ENCODE measurements around the gene COL23A1. TPM values are rescaled to one million over a fixed set of nuclear protein-coding genes. Genes with fewer than 3 reads are reported as not detected.

The COL23A1 gene
- total and polyA plus RNA-seq, 2 of the 13 experiments (the other 11 are each of a cell fraction or from before 2014, with no cell fraction given), result not detected

- Histone ChIP-seq H2AFZ (ENCODE audit: low read length) (no peak overlapping the region), H3K4me1 (ENCODE audit: insufficient read depth, low read length) (0 out of 2 replicates have a peak, but pooled peaks cover 8% of the 10 kb centered on the region), H3K9ac (ENCODE audit: insufficient read depth, low read depth, low read length) (no peak overlapping the region), H3K36me3 (replicated peaks in 1 of 2; ENCODE audit: control insufficient read depth in 1 of 2, insufficient read depth in 2 of 2, low read length in 2 of 2) (no peaks in the 10 kb centered on the region), H3K4me3 (replicated peaks in 1 of 3; ENCODE audit: insufficient read depth in 1 of 3, low read depth in 2 of 3, low read length in 3 of 3) (no peak overlapping the region), H3K9me3 (ENCODE audit: low read length) (no peaks in the 10 kb centered on the region), H3K27ac (ENCODE audit: extremely low read length, insufficient read depth, low read length) (no peak overlapping the region), H3K4me2 (ENCODE audit: low read depth, low read length) (no peak overlapping the region), H3K27me3 (ENCODE audit: control insufficient read depth in 1 of 2, insufficient read depth in 2 of 2, low read length in 2 of 2) (peaks cover 0 to 13% of the 10 kb centered on the region in 2 experiments; a peak in 2 of 5 replicates), H3K79me2 (ENCODE audit: insufficient read depth, low read length) (no peaks in the 10 kb centered on the region), H4K20me1 (ENCODE audit: insufficient read depth, low read length) (no peaks in the 10 kb centered on the region)
- WGBS (ENCODE audit: low lambda C conversion rate), result 42% methylated on average over 14 of the region's 16 CpGs
- DNase-seq (ENCODE audit: low spot score) (no peak), FAIRE-seq (no peak), ATAC-seq (no peak)
- BruUV-seq (replicated peaks), result no TSS peak
- CTCF ChIA-PET (ENCODE audit: low intra/inter-chr PET ratio, low total read pairs), result no interaction called here
- TF ChIP-seq ZNF432 (CRISPR knock-in tag; IDR thresholded peaks at IDR 0.05; ENCODE audit: borderline replicate concordance), result no peak
- TF ChIP-seq NCOR1 (IDR thresholded peaks at IDR 0.05; ENCODE audit: borderline replicate concordance, low read length), result no peak
- TF ChIP-seq ZNF563 (CRISPR knock-in tag; IDR thresholded peaks at IDR 0.05), result no peak
- no peak for TF ChIP-seq POLR2A (IDR thresholded peaks at IDR 0.05; ENCODE audit: insufficient read depth in 1 of 2, low read depth in 2 of 2, low read length in 2 of 2)
- no peak for TF ChIP-seq ATF3 (CRISPR knock-in tag; IDR thresholded peaks at IDR 0.05)
- no peak for TF ChIP-seq ZNF18 (CRISPR knock-in tag; IDR thresholded peaks at IDR 0.05; ENCODE audit: insufficient replicate concordance)
- no peak for TF ChIP-seq ZFP36L1 (CRISPR knock-in tag; IDR thresholded peaks at IDR 0.05)
- no peak for TF ChIP-seq SOX6 (IDR thresholded peaks at IDR 0.05)
- no peak for TF ChIP-seq SOX6 (CRISPR knock-in tag; IDR thresholded peaks at IDR 0.05)
- TF ChIP-seq ZNF256 (CRISPR knock-in tag; conservative IDR thresholded peaks at IDR 0.05), result no peak
- TF ChIP-seq ZNF329 (CRISPR knock-in tag; IDR thresholded peaks at IDR 0.05; ENCODE audit: low read depth), result no peak
- no peak for TF ChIP-seq TOE1 (CRISPR knock-in tag; IDR thresholded peaks at IDR 0.05)
- no peak for TF ChIP-seq FOSL1 (CRISPR knock-in tag; IDR thresholded peaks at IDR 0.05; ENCODE audit: borderline replicate concordance)
- no peak for TF ChIP-seq HOXD1 (CRISPR knock-in tag; IDR thresholded peaks at IDR 0.05)
- no peak for TF ChIP-seq RFX5 (IDR thresholded peaks at IDR 0.05; ENCODE audit: low read depth, low read length)
- TF ChIP-seq ZNF501 (CRISPR knock-in tag; IDR thresholded peaks at IDR 0.05), result no peak
- TF ChIP-seq BRF2 (CRISPR knock-in tag; IDR thresholded peaks at IDR 0.05), result no peak
- POLR2A ChIA-PET, result no interaction called here
- in situ Hi-C loops (cut with HindIII; ENCODE audit: extremely low pct_ligation_motif_present, low pct_unique_long_range_greater_than_20kb) (no loop called here), intact Hi-C loops (cut with micrococcal nuclease; ENCODE audit: unreplicated experiment) (no loop called here)
These were observed 159.0 kb downstream of the COL23A1 start for GRCh38 chr5:178431063-178431781.
